Stomach (tissue), 4 donors: ENCODE data around the gene MRGPRX1.

Source experiments
- EP300 ChIP-seq: sonication (generic); formaldehyde crosslinking; IDR thresholded peaks from one replicate; pipeline ENCODE4 v1.6.1; 2017; ENCODE audit warnings: antibody characterized with exemption
- POLR2A ChIP-seq, 4 donors: fragments of 450-650 bp; IDR thresholded peaks; one replicate each; pipeline ENCODE4 v1.6.1; 2016; ENCODE audit warnings: antibody characterized with exemption in 4 of 4, control low read depth in 2 of 4, mild to moderate bottlenecking in 1 of 4, moderate library complexity in 1 of 4
- TF ChIP-seq, protein P1 (sequence below), 7 experiments: fragments of 450-650 bp in 4 of 7; fragments of 200-600 bp in 3 of 7; sonication (generic) in 3 of 7; IDR thresholded peaks; one replicate each; pipeline ENCODE4 v1.5.1; 2016 to 2019; ENCODE audit warnings: antibody characterized with exemption in 7 of 7, control low read depth in 2 of 7, mild to moderate bottlenecking in 1 of 7

DNA sequence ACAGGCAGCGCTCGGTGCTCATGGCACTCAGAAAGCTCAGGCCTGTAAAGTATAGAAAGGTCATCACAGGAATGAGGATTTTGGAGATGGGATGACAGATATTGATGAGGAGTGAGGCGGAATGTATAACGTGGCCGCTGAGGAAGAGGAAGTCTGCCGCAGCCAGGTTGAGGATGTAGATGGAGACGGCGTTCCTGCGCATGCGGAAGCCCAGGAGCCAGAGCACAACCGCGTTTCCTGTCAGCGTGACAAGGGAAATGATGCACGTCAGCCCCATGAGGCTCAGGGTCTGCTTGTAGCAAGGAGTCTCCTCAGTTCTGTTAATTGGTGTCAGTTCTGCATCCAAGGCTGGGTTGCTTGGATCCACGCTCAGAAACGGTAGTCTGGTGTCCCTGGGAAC, 33.1 kb upstream of the MRGPRX1 start:
- TF ChIP-seq, protein P1, sequence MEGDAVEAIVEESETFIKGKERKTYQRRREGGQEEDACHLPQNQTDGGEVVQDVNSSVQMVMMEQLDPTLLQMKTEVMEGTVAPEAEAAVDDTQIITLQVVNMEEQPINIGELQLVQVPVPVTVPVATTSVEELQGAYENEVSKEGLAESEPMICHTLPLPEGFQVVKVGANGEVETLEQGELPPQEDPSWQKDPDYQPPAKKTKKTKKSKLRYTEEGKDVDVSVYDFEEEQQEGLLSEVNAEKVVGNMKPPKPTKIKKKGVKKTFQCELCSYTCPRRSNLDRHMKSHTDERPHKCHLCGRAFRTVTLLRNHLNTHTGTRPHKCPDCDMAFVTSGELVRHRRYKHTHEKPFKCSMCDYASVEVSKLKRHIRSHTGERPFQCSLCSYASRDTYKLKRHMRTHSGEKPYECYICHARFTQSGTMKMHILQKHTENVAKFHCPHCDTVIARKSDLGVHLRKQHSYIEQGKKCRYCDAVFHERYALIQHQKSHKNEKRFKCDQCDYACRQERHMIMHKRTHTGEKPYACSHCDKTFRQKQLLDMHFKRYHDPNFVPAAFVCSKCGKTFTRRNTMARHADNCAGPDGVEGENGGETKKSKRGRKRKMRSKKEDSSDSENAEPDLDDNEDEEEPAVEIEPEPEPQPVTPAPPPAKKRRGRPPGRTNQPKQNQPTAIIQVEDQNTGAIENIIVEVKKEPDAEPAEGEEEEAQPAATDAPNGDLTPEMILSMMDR (IDR thresholded peaks at IDR 0.05) = no peak
- TF ChIP-seq EP300 (no peak), POLR2A (IDR thresholded peaks at IDR 0.05) (no peak)
